Measurements from ENCODE around the gene CASP9.
A peak's percentile ranks its signal among the peaks of the same experiment; 100 is the strongest.

Gene CASP9

GRCh38 chr1:15543589-15544568 lies 19.9 kb upstream of the CASP9 start:
- H3K4me1 ChIP-seq (ENCODE audit: control insufficient read depth, insufficient read depth, low read length) = no peaks in the 10 kb centered on the region; the same call in 1 of the 2 replicates
- H3K27ac ChIP-seq (ENCODE audit: extremely low read depth, low read depth, low read length) = no peak overlapping the region
- peaks cover 19 to 90% of the 10 kb centered on the region in 2 experiments for H3K36me3 ChIP-seq (ENCODE audit: control insufficient read depth in 2 of 2, insufficient read depth in 1 of 2, low read length in 2 of 2)
- TF ChIP-seq ZNF677 (tag by site-specific recombination; IDR thresholded peaks at IDR 0.05) = peak; percentile 95
- TF ChIP-seq PRDM2 (tag by site-specific recombination; IDR thresholded peaks at IDR 0.05; ENCODE audit: borderline replicate concordance) = no peak
- TF ChIP-seq ZNF510 (tag by site-specific recombination; IDR thresholded peaks at IDR 0.05; ENCODE audit: insufficient replicate concordance) = no peak
- no peak for TF ChIP-seq ZNF561 (tag by site-specific recombination; IDR thresholded peaks at IDR 0.05; ENCODE audit: borderline replicate concordance)
- no peak for TF ChIP-seq ZNF174 (tag by site-specific recombination; IDR thresholded peaks at IDR 0.05)
- no peak for TF ChIP-seq ZBTB49 (tag by site-specific recombination; IDR thresholded peaks at IDR 0.05; ENCODE audit: low read depth)
- 0 out of 2 replicates have a peak, but pooled peaks have one; percentile 10 for TF ChIP-seq ZSCAN4 (tag by site-specific recombination; IDR thresholded peaks at IDR 0.05)
- TF ChIP-seq PRDM1 (tag by site-specific recombination; IDR thresholded peaks at IDR 0.05) = 0 out of 2 replicates have a peak, but pooled peaks have one; percentile 33
- TF ChIP-seq ZNF184 (tag by site-specific recombination; IDR thresholded peaks at IDR 0.05) = no peak
- no peak for TF ChIP-seq ZNF398 (tag by site-specific recombination; IDR thresholded peaks at IDR 0.05)
- TF ChIP-seq BCL11A (tag by site-specific recombination; IDR thresholded peaks at IDR 0.05; ENCODE audit: low read depth) = no peak
- TF ChIP-seq SP7 (tag by site-specific recombination; IDR thresholded peaks at IDR 0.05) = no peak
- no peak for TF ChIP-seq ZNF514 (tag by site-specific recombination; IDR thresholded peaks at IDR 0.05)
- TF ChIP-seq ZNF266 (tag by site-specific recombination; IDR thresholded peaks at IDR 0.05; ENCODE audit: low read depth) = no peak
- TF ChIP-seq ZNF529 (tag by site-specific recombination; IDR thresholded peaks at IDR 0.05; ENCODE audit: insufficient replicate concordance) = no peak
- TF ChIP-seq ZNF366 (tag by site-specific recombination; conservative IDR thresholded peaks at IDR 0.05) = no peak
- TF ChIP-seq ZNF223 (tag by site-specific recombination; IDR thresholded peaks at IDR 0.05) = no peak
- H3K9me3 ChIP-seq (ENCODE audit: control insufficient read depth, insufficient read depth, low read depth, low read length) = no peaks in the 10 kb centered on the region
- ChIA-PET CTCF (no interaction called here), POLR2A (no interaction called here)
- H3K4me3 ChIP-seq (ENCODE audit: low read depth, low read length) = no peak overlapping the region
